HEK293T (cell line): ENCODE results near the gene SPI1.

Experiments
- ARNT ChIP-seq: fragments of 450-650 bp; IDR thresholded peaks from 2 replicates; pipeline ENCODE4 v1.6.1; 2017; ENCODE audit warnings: mild to moderate bottlenecking
- BHLHE40 ChIP-seq: fragments of 450-650 bp; IDR thresholded peaks from 2 replicates; pipeline ENCODE4 v1.6.1; 2016; ENCODE audit warnings: mild to moderate bottlenecking, moderate library complexity, borderline replicate concordance
- ELF4 ChIP-seq: fragments of 450-650 bp; IDR thresholded peaks from 2 replicates; pipeline ENCODE4 v1.6.1; 2017; ENCODE audit warnings: antibody characterized with exemption
- FOXK2 ChIP-seq: fragments of 450-650 bp; IDR thresholded peaks from 2 replicates; pipeline ENCODE4 v1.6.1; 2016; ENCODE audit warnings: mild to moderate bottlenecking
- FOXM1 ChIP-seq: fragments of 450-650 bp; IDR thresholded peaks from 2 replicates; pipeline ENCODE4 v1.6.1; 2017; ENCODE audit warnings: mild to moderate bottlenecking, borderline replicate concordance
- NFRKB ChIP-seq: fragments of 450-650 bp; IDR thresholded peaks from 2 replicates; pipeline ENCODE4 v1.6.1; 2016; ENCODE audit warnings: mild to moderate bottlenecking, moderate library complexity
- SP1 ChIP-seq: fragments of 450-650 bp; IDR thresholded peaks from 2 replicates; pipeline ENCODE4 v1.6.1; 2017
- SUZ12 ChIP-seq: fragments of 450-650 bp; IDR thresholded peaks from 2 replicates; pipeline ENCODE4 v1.6.1; 2016; ENCODE audit warnings: mild to moderate bottlenecking
- TARDBP ChIP-seq: fragments of 450-650 bp; IDR thresholded peaks from 2 replicates; pipeline ENCODE4 v1.6.1; 2016
- ZNF384 ChIP-seq: fragments of 450-650 bp; IDR thresholded peaks from 2 replicates; pipeline ENCODE4 v1.6.1; 2016
- TF ChIP-seq, protein P1 (sequence below): fragments of 450-650 bp; IDR thresholded peaks from 2 replicates; pipeline ENCODE4 v1.6.1; 2016

DNA sequence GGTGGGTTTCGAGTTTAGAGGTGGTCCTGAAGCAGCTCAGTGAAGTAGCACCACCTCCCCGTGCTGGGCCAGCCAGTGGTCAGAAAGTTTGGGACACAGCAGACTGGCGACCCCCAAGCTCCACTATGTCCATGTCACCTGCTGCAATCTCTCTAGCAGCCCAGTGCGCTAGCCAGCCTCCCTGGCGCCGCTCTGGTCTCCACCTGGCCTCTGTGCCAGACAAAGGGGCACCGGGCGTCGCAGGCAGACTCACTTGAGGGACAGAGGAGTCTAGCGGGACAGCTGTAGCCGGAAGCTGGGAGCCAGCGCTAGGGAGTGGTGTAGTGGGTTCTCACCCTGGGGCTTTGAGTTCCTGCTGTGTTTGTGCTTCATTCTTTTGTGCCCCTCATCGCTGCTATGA, 51.3 kb downstream of the SPI1 start:
- TF ChIP-seq ZNF384, result no peak
- no peak for TF ChIP-seq BHLHE40
- TF ChIP-seq ELF4, result no peak
- no peak for TF ChIP-seq FOXK2
- TF ChIP-seq FOXM1, result no peak
- TF ChIP-seq SUZ12, result no peak
- TF ChIP-seq, protein P1, sequence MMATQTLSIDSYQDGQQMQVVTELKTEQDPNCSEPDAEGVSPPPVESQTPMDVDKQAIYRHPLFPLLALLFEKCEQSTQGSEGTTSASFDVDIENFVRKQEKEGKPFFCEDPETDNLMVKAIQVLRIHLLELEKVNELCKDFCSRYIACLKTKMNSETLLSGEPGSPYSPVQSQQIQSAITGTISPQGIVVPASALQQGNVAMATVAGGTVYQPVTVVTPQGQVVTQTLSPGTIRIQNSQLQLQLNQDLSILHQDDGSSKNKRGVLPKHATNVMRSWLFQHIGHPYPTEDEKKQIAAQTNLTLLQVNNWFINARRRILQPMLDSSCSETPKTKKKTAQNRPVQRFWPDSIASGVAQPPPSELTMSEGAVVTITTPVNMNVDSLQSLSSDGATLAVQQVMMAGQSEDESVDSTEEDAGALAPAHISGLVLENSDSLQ, result no peak
- no peak for TF ChIP-seq NFRKB
- TF ChIP-seq SP1, result no peak
- TF ChIP-seq TARDBP, result no peak
- no peak for TF ChIP-seq ARNT
